B cell (primary cell): ENCODE results near the gene MED27.

Source experiments
- CTCF ChIP-seq: fragments of 200-600 bp; IDR thresholded peaks from one replicate; pipeline ENCODE4 v1.8.0; 2022; ENCODE audit warnings: antibody characterized with exemption, mild to moderate bottlenecking
- EZH2 ChIP-seq: IDR thresholded peaks from 2 replicates; pipeline ENCODE4 v1.6.1; 2012; ENCODE audit warnings: borderline replicate concordance, low read depth, mild to moderate bottlenecking, moderate library complexity, low read length; ENCODE audit not compliant: insufficient read depth, poor library complexity, severe bottlenecking

- TF ChIP-seq CTCF: no peak
- no peak for TF ChIP-seq EZH2
These were observed 110.1 kb downstream of the MED27 start for GRCh38 chr9:131969469-131969989.
